Dendritic cell treated with granulocyte-macrophage colony-stimulating factor and Interleukin-4, amounts not matched to agents 40 ng/mL and 50 ng/mL, for 4 days (primary cell): ENCODE results near the gene RAB6B.

Source experiments
- H3K27ac Mint-ChIP-seq: one replicate; pipeline ENCODE4 v1.8.0; 2022; ENCODE audit warnings: mild to moderate bottlenecking, mixed read lengths
- H3K27me3 Mint-ChIP-seq: one replicate; pipeline ENCODE4 v1.8.0; 2022; ENCODE audit warnings: mild to moderate bottlenecking, mixed read lengths
- H3K36me3 Mint-ChIP-seq: one replicate; pipeline ENCODE4 v1.8.0; 2022; ENCODE audit warnings: low read depth, mixed read lengths
- H3K4me1 Mint-ChIP-seq: one replicate; pipeline ENCODE4 v1.8.0; 2022; ENCODE audit warnings: low read depth, mixed read lengths
- H3K4me3 Mint-ChIP-seq: one replicate; pipeline ENCODE4 v1.8.0; 2022; ENCODE audit warnings: mild to moderate bottlenecking, moderate library complexity, mixed read lengths
- H3K9me3 Mint-ChIP-seq: one replicate; pipeline ENCODE4 v1.8.0; 2022; ENCODE audit warnings: mixed read lengths
- intact Hi-C: fragments of 100-400 bp; cut with micrococcal nuclease; formaldehyde crosslinking; loops from one replicate; pipeline ENCODE4 v1.15.0; 2022

Gene RAB6B

GRCh38 chr3:133840055-133840737, 55.5 kb downstream of the RAB6B start:
- H3K9me3 Mint-ChIP-seq = no peaks in the 10 kb centered on the region
- no peak overlapping the region for H3K4me3 Mint-ChIP-seq
- H3K27ac Mint-ChIP-seq = no peak overlapping the region
- no peaks in the 10 kb centered on the region for H3K4me1 Mint-ChIP-seq
- H3K27me3 Mint-ChIP-seq = peaks cover 1% of the 10 kb centered on the region
- no peaks in the 10 kb centered on the region for H3K36me3 Mint-ChIP-seq
- intact Hi-C loops = no loop called here

- H3K27ac Mint-ChIP-seq = no peak overlapping the region
- H3K4me1 Mint-ChIP-seq = no peaks in the 10 kb centered on the region
- H3K27me3 Mint-ChIP-seq = no peaks in the 10 kb centered on the region
- no peaks in the 10 kb centered on the region for H3K9me3 Mint-ChIP-seq
- intact Hi-C loops = no loop called here
- H3K36me3 Mint-ChIP-seq = no peaks in the 10 kb centered on the region
- no peak overlapping the region for H3K4me3 Mint-ChIP-seq
Observed at GRCh38 chr3:133838916-133839800, 56.5 kb downstream of the RAB6B start.

GRCh38 chr3:133838296-133838789, 57.3 kb downstream of the RAB6B start:
- Mint-ChIP-seq H3K27ac (no peak overlapping the region), H3K9me3 (no peaks in the 10 kb centered on the region), H3K4me1 (no peaks in the 10 kb centered on the region), H3K27me3 (no peaks in the 10 kb centered on the region), H3K36me3 (no peaks in the 10 kb centered on the region), H3K4me3 (no peak overlapping the region)
- intact Hi-C loops = no loop called here

- H3K27me3 Mint-ChIP-seq = no peaks in the 10 kb centered on the region
- H3K9me3 Mint-ChIP-seq = no peaks in the 10 kb centered on the region
- H3K27ac Mint-ChIP-seq = no peak overlapping the region
- H3K4me1 Mint-ChIP-seq = no peaks in the 10 kb centered on the region
- no peak overlapping the region for H3K4me3 Mint-ChIP-seq
- intact Hi-C loops = no loop called here
- H3K36me3 Mint-ChIP-seq = no peaks in the 10 kb centered on the region
Observed at GRCh38 chr3:133837487-133838295, 58.0 kb downstream of the RAB6B start.

DNA sequence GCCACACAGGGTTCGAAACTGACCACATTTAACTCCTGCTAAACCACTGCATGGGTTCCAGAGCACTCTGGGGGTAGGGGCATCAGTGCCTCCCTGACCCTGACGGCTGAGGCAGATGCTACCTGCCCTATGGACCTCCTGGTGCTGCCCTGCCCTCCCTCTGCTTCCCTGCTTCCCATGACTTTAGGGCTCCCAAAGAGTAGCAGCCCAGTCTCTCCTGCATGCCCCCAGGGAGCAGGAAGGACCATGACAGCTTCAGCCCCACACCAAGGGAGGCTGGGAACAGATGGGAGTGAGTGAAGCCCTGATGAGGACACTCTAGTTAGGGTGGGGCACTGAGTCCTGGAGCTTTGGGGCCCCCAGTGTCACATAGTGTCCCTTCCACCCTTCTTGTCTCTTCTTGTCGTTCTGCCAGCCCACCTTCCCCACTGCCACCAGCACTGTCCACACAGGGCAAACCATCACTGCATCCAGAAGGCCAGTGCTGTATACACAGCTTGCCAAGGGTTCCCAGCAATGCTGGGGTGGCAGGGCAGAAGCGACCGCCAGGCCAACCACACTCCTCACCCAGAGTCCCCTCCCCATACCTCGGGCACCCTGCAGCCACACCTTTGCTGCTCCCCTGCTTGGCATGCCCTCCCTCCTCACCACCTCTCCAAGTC, 59.1 kb downstream of the RAB6B start:
- Mint-ChIP-seq H3K27me3 (no peaks in the 10 kb centered on the region), H3K4me1 (no peaks in the 10 kb centered on the region), H3K4me3 (no peak overlapping the region), H3K27ac (no peak overlapping the region), H3K36me3 (no peaks in the 10 kb centered on the region), H3K9me3 (no peaks in the 10 kb centered on the region)
- intact Hi-C loops = no loop called here

DNA sequence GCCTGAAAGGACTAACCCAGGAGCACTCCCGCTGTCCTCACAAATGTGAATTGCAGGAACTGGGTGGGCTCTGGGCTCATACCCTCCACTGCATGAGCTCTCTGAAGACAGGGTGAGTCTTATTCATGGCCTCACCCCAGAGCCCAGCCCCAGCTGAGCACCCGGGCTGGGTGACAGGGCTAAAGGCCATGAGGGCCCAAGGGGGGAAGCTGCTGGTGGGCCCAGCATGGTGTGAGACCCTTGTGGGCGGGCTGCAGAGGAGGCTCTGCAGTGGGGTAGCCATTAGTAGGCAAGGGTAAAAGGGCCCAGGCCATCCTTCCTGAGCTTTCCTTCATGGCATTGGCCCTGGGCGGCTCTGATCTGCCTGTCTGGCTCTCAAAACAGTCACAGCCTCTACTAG, 59.7 kb downstream of the RAB6B start:
- H3K27ac Mint-ChIP-seq = no peak overlapping the region

GRCh38 chr3:133835418-133835743, 60.3 kb downstream of the RAB6B start:
- H3K27ac Mint-ChIP-seq = no peak overlapping the region
- H3K4me3 Mint-ChIP-seq = no peak overlapping the region
- H3K4me1 Mint-ChIP-seq = no peaks in the 10 kb centered on the region
- H3K27me3 Mint-ChIP-seq = no peaks in the 10 kb centered on the region
- no peaks in the 10 kb centered on the region for H3K36me3 Mint-ChIP-seq
- intact Hi-C loops = no loop called here
- H3K9me3 Mint-ChIP-seq = no peaks in the 10 kb centered on the region

More for the DNA sequence above, 59.7 kb downstream of the RAB6B start:
- no peak overlapping the region for H3K4me3 Mint-ChIP-seq
- H3K4me1 Mint-ChIP-seq = no peaks in the 10 kb centered on the region
- H3K9me3 Mint-ChIP-seq = no peaks in the 10 kb centered on the region
- intact Hi-C loops = no loop called here
- no peaks in the 10 kb centered on the region for H3K36me3 Mint-ChIP-seq
- H3K27me3 Mint-ChIP-seq = no peaks in the 10 kb centered on the region

- H3K4me1 Mint-ChIP-seq = no peaks in the 10 kb centered on the region
Observed at GRCh38 chr3:133834621-133835417, 60.9 kb downstream of the RAB6B start.

GRCh38 chr3:133833880-133834620, 61.6 kb downstream of the RAB6B start:
- Mint-ChIP-seq H3K9me3 (no peaks in the 10 kb centered on the region), H3K4me3 (no peak overlapping the region), H3K27ac (no peak overlapping the region), H3K27me3 (peaks cover 1% of the 10 kb centered on the region), H3K4me1 (no peaks in the 10 kb centered on the region), H3K36me3 (no peaks in the 10 kb centered on the region)
- intact Hi-C loops = no loop called here

More at GRCh38 chr3:133834621-133835417, 60.9 kb downstream of the RAB6B start:
- H3K9me3 Mint-ChIP-seq = no peaks in the 10 kb centered on the region
- intact Hi-C loops = no loop called here
- H3K27ac Mint-ChIP-seq = no peak overlapping the region
- H3K36me3 Mint-ChIP-seq = no peaks in the 10 kb centered on the region
- H3K27me3 Mint-ChIP-seq = peaks cover 1% of the 10 kb centered on the region
- no peak overlapping the region for H3K4me3 Mint-ChIP-seq

GRCh38 chr3:133833267-133833666, 62.4 kb downstream of the RAB6B start:
- Mint-ChIP-seq H3K9me3 (no peaks in the 10 kb centered on the region), H3K27ac (no peak overlapping the region), H3K27me3 (peaks cover 1% of the 10 kb centered on the region), H3K4me1 (no peaks in the 10 kb centered on the region), H3K36me3 (no peaks in the 10 kb centered on the region), H3K4me3 (no peak overlapping the region)
- intact Hi-C loops = no loop called here

DNA sequence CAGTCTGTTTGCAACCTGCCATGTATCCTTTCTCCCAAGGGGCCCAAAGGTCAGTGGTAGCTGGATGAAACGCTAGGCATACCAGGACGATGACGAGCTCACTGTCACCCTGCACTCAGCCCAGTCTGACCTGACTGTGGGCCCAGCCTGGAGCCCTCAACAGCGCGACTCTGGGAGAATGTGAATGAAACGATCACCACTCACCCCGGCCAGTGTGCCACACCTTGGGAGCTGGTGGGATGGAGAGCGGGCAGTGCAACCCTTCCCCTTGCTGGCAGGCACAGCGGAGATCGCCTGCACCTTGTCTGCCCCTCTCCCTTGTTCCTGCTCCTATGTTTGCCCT, 62.9 kb downstream of the RAB6B start:
- Mint-ChIP-seq H3K4me1 (no peaks in the 10 kb centered on the region), H3K9me3 (no peaks in the 10 kb centered on the region), H3K36me3 (no peaks in the 10 kb centered on the region), H3K27me3 (peaks cover 1% of the 10 kb centered on the region), H3K27ac (no peak overlapping the region), H3K4me3 (no peak overlapping the region)
- intact Hi-C loops = no loop called here

- H3K27me3 Mint-ChIP-seq = peaks cover 1% of the 10 kb centered on the region
- H3K9me3 Mint-ChIP-seq = no peaks in the 10 kb centered on the region
- no peaks in the 10 kb centered on the region for H3K4me1 Mint-ChIP-seq
- no peaks in the 10 kb centered on the region for H3K36me3 Mint-ChIP-seq
- no peak overlapping the region for H3K27ac Mint-ChIP-seq
- no peak overlapping the region for H3K4me3 Mint-ChIP-seq
- intact Hi-C loops = no loop called here
Observed at GRCh38 chr3:133831966-133832801, 63.5 kb downstream of the RAB6B start.
